GM23338 (cell line): Measurements from ENCODE around the gene SRPX. TPM values are rescaled to one million over a fixed set of nuclear protein-coding genes. Genes with fewer than 3 reads are reported as not detected.

Source experiments
- ATAC-seq: fragments of 200-7000 bp; cut with Tn5 transposase; 3 replicates; pipeline ENCODE4 v1.9.1; 2020
- DNase-seq: peaks from one replicate; pipeline ENCODE4 v3.0.0-alpha.2; 2015; ENCODE audit warnings: low spot score
- H2AFZ ChIP-seq: fragments of 200-600 bp; sonication (generic); 2 replicates; pipeline ENCODE4 v1.8.0; 2016; ENCODE audit warnings: antibody characterized with exemption, mild to moderate bottlenecking, moderate library complexity
- H3F3A ChIP-seq: fragments of 200-600 bp; sonication (generic); replicated peaks from 2 replicates; pipeline ENCODE4 v1.8.0; 2017; ENCODE audit warnings: antibody characterized with exemption, mixed run types, low read depth
- H3K27ac ChIP-seq: fragments of 200-600 bp; sonication (generic); 2 replicates; pipeline ENCODE4 v1.6.1; 2016; ENCODE audit warnings: low read depth
- H3K27me3 ChIP-seq: fragments of 200-600 bp; sonication (generic); 2 replicates; pipeline ENCODE4 v1.8.0; 2016; ENCODE audit warnings: mild to moderate bottlenecking, mixed run types, moderate library complexity; ENCODE audit not compliant: insufficient read depth
- H3K36me3 ChIP-seq: fragments of 200-600 bp; sonication (generic); 2 replicates; pipeline ENCODE4 v1.8.0; 2016; ENCODE audit warnings: mild to moderate bottlenecking; ENCODE audit not compliant: insufficient read depth
- H3K4me1 ChIP-seq: fragments of 200-600 bp; sonication (generic); 2 replicates; pipeline ENCODE4 v1.8.0; 2016; ENCODE audit warnings: mild to moderate bottlenecking, moderate library complexity; ENCODE audit not compliant: insufficient read depth
- H3K4me2 ChIP-seq: fragments of 200-600 bp; sonication (generic); 2 replicates; pipeline ENCODE4 v1.7.1; 2017; ENCODE audit warnings: mixed run types
- H3K4me3 ChIP-seq: fragments of 200-600 bp; sonication (generic); 2 replicates; pipeline ENCODE4 v1.6.1; 2016; ENCODE audit warnings: mixed run types
- H3K79me2 ChIP-seq: fragments of 200-600 bp; sonication (generic); replicated peaks from 2 replicates; pipeline ENCODE4 v1.8.0; 2017; ENCODE audit warnings: mild to moderate bottlenecking; ENCODE audit not compliant: insufficient read depth
- H3K9me2 ChIP-seq: fragments of 200-600 bp; sonication (generic); 2 replicates; pipeline ENCODE4 v1.8.0; 2017; ENCODE audit not compliant: insufficient read depth
- H4K20me1 ChIP-seq: fragments of 200-600 bp; sonication (generic); replicated peaks from 2 replicates; pipeline ENCODE4 v1.8.0; 2017; ENCODE audit warnings: mild to moderate bottlenecking; ENCODE audit not compliant: insufficient read depth
- H3K27ac Mint-ChIP-seq: 2 replicates; pipeline ENCODE4 v1.8.0; 2020; ENCODE audit warnings: inconsistent platforms, mild to moderate bottlenecking, moderate library complexity, mixed read lengths
- H3K27me3 Mint-ChIP-seq: 3 replicates; pipeline ENCODE4 v1.8.0; 2022; ENCODE audit warnings: low read depth, mild to moderate bottlenecking, moderate library complexity, mixed read lengths, inconsistent platforms; ENCODE audit not compliant: insufficient read depth, poor library complexity
- H3K36me3 Mint-ChIP-seq: 3 replicates; pipeline ENCODE4 v1.8.0; 2021; ENCODE audit warnings: low read depth, mild to moderate bottlenecking, inconsistent platforms, moderate library complexity, mixed read lengths
- H3K4me1 Mint-ChIP-seq: 3 replicates; pipeline ENCODE4 v1.8.0; 2020; ENCODE audit warnings: mild to moderate bottlenecking, inconsistent platforms, mixed read lengths
- H3K4me3 Mint-ChIP-seq: 3 replicates; pipeline ENCODE4 v1.8.0; 2021; ENCODE audit warnings: moderate library complexity, mild to moderate bottlenecking, inconsistent platforms, mixed read lengths
- H3K9me3 Mint-ChIP-seq: 3 replicates; pipeline ENCODE4 v1.8.0; 2020; ENCODE audit warnings: moderate library complexity, mild to moderate bottlenecking, inconsistent platforms, mixed read lengths
- CREB1 ChIP-seq: fragments of 250-450 bp; sonication (Bioruptor Pico); IDR thresholded peaks from 2 replicates; pipeline ENCODE4 v1.5.0; 2020; ENCODE audit warnings: low read depth, mild to moderate bottlenecking, moderate library complexity
- ETS1 ChIP-seq: IDR thresholded peaks from 2 replicates; pipeline ENCODE4 v1.6.1; 2016; ENCODE audit warnings: antibody characterized with exemption
- EZH2 ChIP-seq: fragments of 200-600 bp; sonication (generic); IDR thresholded peaks from one replicate; pipeline ENCODE4 v1.8.0; 2017; ENCODE audit warnings: antibody characterized with exemption, mild to moderate bottlenecking, low read depth; ENCODE audit not compliant: unreplicated experiment
- EZH2phosphoT487 ChIP-seq: fragments of 200-600 bp; sonication (generic); IDR thresholded peaks from one replicate; pipeline ENCODE4 v1.8.1; 2018; ENCODE audit warnings: antibody characterized with exemption; ENCODE audit not compliant: unreplicated experiment
- JUNB ChIP-seq: IDR thresholded peaks from one replicate; pipeline ENCODE4 v1.6.1; 2016; ENCODE audit warnings: antibody characterized with exemption; ENCODE audit not compliant: unreplicated experiment
- NANOG ChIP-seq: IDR thresholded peaks from 2 replicates; pipeline ENCODE4 v1.6.1; 2016; ENCODE audit warnings: antibody characterized with exemption, borderline replicate concordance
- POLR2AphosphoS5 ChIP-seq: IDR thresholded peaks from 2 replicates; pipeline ENCODE4 v1.6.1; 2016; ENCODE audit warnings: antibody characterized with exemption, low read depth
- REST ChIP-seq: IDR thresholded peaks from one replicate; pipeline ENCODE4 v1.6.1; 2018; ENCODE audit warnings: antibody characterized with exemption; ENCODE audit not compliant: unreplicated experiment
- STAT1 ChIP-seq: IDR thresholded peaks from one replicate; pipeline ENCODE4 v1.6.1; 2016; ENCODE audit warnings: antibody characterized with exemption; ENCODE audit not compliant: unreplicated experiment
- ZNF114 ChIP-seq: fragments of 250-450 bp; sonication (Bioruptor Pico); IDR thresholded peaks from 2 replicates; pipeline ENCODE4 v1.5.0; 2020; ENCODE audit warnings: mild to moderate bottlenecking, moderate library complexity
- ZNF331 ChIP-seq: fragments of 250-450 bp; sonication (Bioruptor Pico); IDR thresholded peaks from 2 replicates; pipeline ENCODE4 v1.5.0; 2020; ENCODE audit warnings: low read depth, mild to moderate bottlenecking, moderate library complexity
- polyA plus RNA-seq: library from polyadenylated mRNA; unstranded; fragments of >200 nt; fragmentation: Nextera tagmentation; extraction: Ambion mirVana; gene quantifications from 2 replicates; pipeline ENCODE4 v1.2.1, GENCODE V29; 2016
- total RNA-seq: library from RNA; depleted of rRNA; stranded (reverse); fragments of >200 nt; shearing (Covaris generic); gene quantifications from 2 replicates; pipeline ENCODE4 v1.2.3, GENCODE V29; 2014

SRPX gene
- total and polyA plus RNA-seq, 2 experiments from 2014 or later: 14.3 to 16.9 TPM

- no peak for TF ChIP-seq REST
Observed at GRCh38 chrX:38236901-38237615, 16.4 kb upstream of the SRPX start (continued).

- H3K27me3 Mint-ChIP-seq: no peaks in the 10 kb centered on the region
- H3K27ac Mint-ChIP-seq: no peak overlapping the region
- Histone ChIP-seq H3K36me3 (no peaks in the 10 kb centered on the region), H3K4me1 (no peaks in the 10 kb centered on the region), H3K79me2 (no peaks in the 10 kb centered on the region), H3K27ac (no peak overlapping the region), H3K4me2 (no peak overlapping the region), H3K4me3 (no peak overlapping the region), H4K20me1 (no peaks in the 10 kb centered on the region), H3K27me3 (no peaks in the 10 kb centered on the region), H3K9me2 (no peaks in the 10 kb centered on the region), H2AFZ (peak overlapping the region; percentile 52; the same call in 1 of the 2 replicates), H3F3A (no peaks in the 10 kb centered on the region)
- no peaks in the 10 kb centered on the region for H3K36me3 Mint-ChIP-seq
- DNase-seq: peak; percentile 2
- ATAC-seq: no peak
- peaks cover 7% of the 10 kb centered on the region; the same call in 2 of the 3 replicates for H3K4me1 Mint-ChIP-seq
- H3K9me3 Mint-ChIP-seq: no peaks in the 10 kb centered on the region
- no peak overlapping the region for H3K4me3 Mint-ChIP-seq
- TF ChIP-seq EZH2phosphoT487: no peak
- no peak for TF ChIP-seq ETS1
- no peak for TF ChIP-seq ZNF331 (CRISPR knock-in tag)
- no peak for TF ChIP-seq POLR2AphosphoS5
- TF ChIP-seq EZH2: no peak
- TF ChIP-seq CREB1 (CRISPR knock-in tag): no peak
- no peak for TF ChIP-seq STAT1
- no peak for TF ChIP-seq ZNF114
- no peak for TF ChIP-seq REST
- no peak for TF ChIP-seq JUNB
- TF ChIP-seq NANOG: no peak
Observed at GRCh38 chrX:38233891-38234667, 13.4 kb upstream of the SRPX start.
